Body of pancreas (tissue), 4 donors: Measurements from ENCODE around the gene SLA2. TPM values are rescaled to one million over a fixed set of nuclear protein-coding genes. Genes with fewer than 3 reads are reported as not detected.
A peak's percentile ranks its signal among the peaks of the same experiment; 100 is the strongest.

ENCODE experiments used
- ATAC-seq: fragments of 150-250 bp; one replicate; pipeline ENCODE4 v1.9.1; 2016
- DNase-seq, 4 donors: peaks; one replicate each; pipeline ENCODE4 v3.0.0-alpha.2; 2019
- H3K27ac ChIP-seq, 4 donors: fragments of 200-600 bp; sonication (generic); 1 replicate in 3 of 4; 2 replicates in 1 of 4; pipeline versions ENCODE4 v1.5.1 to v1.6.1; 2016 to 2019; ENCODE audit warnings: mild to moderate bottlenecking in 1 of 4, mixed read lengths in 1 of 4, moderate library complexity in 1 of 4
- H3K27me3 ChIP-seq, 2 donors: fragments of 200-600 bp; sonication (generic); one replicate each; pipeline ENCODE4 v1.6.0; 2016; ENCODE audit warnings: mild to moderate bottlenecking in 1 of 2
- H3K36me3 ChIP-seq, 2 donors: fragments of 200-600 bp; sonication (generic); replicated peaks in 1 of 2; 2 replicates each; pipeline ENCODE4 v1.5.1; 2016; ENCODE audit warnings: low read depth in 2 of 2; ENCODE audit not compliant: insufficient read depth in 1 of 2
- H3K4me1 ChIP-seq: fragments of 200-600 bp; sonication (generic); one replicate; pipeline ENCODE4 v1.6.0; 2016
- H3K4me3 ChIP-seq, 2 donors: fragments of 200-600 bp; sonication (generic); 1 replicate in 1 of 2; 2 replicates in 1 of 2; pipeline ENCODE4 v1.5.1; 2016 to 2019
- H3K9me3 ChIP-seq, 3 donors: fragments of 200-600 bp; sonication (generic); 1 replicate in 2 of 3; 2 replicates in 1 of 3; pipeline ENCODE4 v1.5.1; 2016
- POLR2A ChIP-seq, 3 donors: fragments of 450-650 bp; IDR thresholded peaks; one replicate each; pipeline ENCODE4 v1.6.1; 2016; ENCODE audit warnings: antibody characterized with exemption in 3 of 3, mild to moderate bottlenecking in 2 of 3
- WGBS, 2 donors: methylation state at CpG; one replicate each; pipeline ENCODE4 v1.1.5; 2017; 5-methylcytosine and 5-hydroxymethylcytosine counted together
- intact Hi-C: fragments of 100-400 bp; cut with DNase I; formaldehyde crosslinking; loops from one replicate; pipeline ENCODE4 v1.15.1; 2023
- total RNA-seq, 2 donors: library from RNA; depleted of rRNA; stranded (reverse); fragments of >200 nt; gene quantifications; one replicate each; pipeline ENCODE4 v1.1.0, GENCODE V29; 2016
- TF ChIP-seq, protein P1 (sequence below), 7 experiments: fragments of 450-650 bp in 4 of 7; fragments of 200-600 bp in 3 of 7; sonication (generic) in 3 of 7; IDR thresholded peaks; one replicate each; pipeline ENCODE4 v1.5.1; 2016 to 2019; ENCODE audit warnings: antibody characterized with exemption in 7 of 7

Gene SLA2
- total RNA-seq, 2 donors from 2014 or later, result 1.0 TPM; not detected in 1

DNA sequence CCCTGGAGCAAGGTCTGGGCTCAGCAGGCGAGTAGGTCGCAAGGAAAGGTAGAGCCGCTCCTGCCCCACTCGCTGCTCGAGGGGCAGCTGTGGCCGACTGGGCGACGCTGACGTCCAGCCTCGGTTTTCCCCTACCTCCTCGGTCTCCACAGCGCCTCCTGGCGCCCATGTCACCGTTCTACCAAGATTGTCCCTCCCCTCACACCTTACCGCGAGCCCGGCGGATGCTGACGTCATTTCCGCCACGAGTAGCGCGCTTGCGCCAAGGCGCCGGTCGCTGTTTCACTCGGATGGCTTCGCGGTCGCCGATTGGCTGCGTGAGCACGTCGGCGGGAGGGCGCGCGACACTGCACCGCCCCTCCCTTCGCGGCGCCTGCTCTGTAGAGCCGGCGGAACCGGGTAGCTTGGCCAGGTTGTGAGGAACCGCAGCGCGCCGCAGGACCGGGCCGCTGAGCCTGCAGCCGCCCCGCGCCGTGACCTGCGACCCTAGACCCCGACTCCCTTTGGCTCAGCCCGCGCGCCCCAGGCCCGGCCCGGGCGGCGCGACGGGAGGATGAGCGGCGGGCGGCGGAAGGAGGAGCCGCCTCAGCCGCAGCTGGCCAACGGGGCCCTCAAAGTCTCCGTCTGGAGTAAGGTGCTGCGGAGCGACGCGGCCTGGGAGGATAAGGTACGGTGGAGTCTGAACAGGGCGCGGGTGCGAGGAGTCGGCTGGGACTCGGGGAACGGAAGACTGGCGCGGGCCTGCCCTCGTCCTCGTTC is 40.4 kb downstream of the SLA2 start, which contains the start of gene RAB5IF:
Gene RAB5IF, plus strand, starts transcription at position 381 of the 759 bp plus-strand sequence. Its CDS starts 173 bp downstream, at position 554.
- TF ChIP-seq, protein P1, sequence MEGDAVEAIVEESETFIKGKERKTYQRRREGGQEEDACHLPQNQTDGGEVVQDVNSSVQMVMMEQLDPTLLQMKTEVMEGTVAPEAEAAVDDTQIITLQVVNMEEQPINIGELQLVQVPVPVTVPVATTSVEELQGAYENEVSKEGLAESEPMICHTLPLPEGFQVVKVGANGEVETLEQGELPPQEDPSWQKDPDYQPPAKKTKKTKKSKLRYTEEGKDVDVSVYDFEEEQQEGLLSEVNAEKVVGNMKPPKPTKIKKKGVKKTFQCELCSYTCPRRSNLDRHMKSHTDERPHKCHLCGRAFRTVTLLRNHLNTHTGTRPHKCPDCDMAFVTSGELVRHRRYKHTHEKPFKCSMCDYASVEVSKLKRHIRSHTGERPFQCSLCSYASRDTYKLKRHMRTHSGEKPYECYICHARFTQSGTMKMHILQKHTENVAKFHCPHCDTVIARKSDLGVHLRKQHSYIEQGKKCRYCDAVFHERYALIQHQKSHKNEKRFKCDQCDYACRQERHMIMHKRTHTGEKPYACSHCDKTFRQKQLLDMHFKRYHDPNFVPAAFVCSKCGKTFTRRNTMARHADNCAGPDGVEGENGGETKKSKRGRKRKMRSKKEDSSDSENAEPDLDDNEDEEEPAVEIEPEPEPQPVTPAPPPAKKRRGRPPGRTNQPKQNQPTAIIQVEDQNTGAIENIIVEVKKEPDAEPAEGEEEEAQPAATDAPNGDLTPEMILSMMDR (IDR thresholded peaks at IDR 0.05), result peak; percentile 83 to 99 (median 99)
- peak; percentile 80 to 95 (median 90) for TF ChIP-seq POLR2A (IDR thresholded peaks at IDR 0.05)
- no peaks in the 10 kb centered on the region for H3K9me3 ChIP-seq
- intact Hi-C loops, result no loop called here
- peaks cover 0 to 14% of the 10 kb centered on the region in 2 donors for H3K36me3 ChIP-seq
- peak within 1 kb of the TSS; percentile 64 to 88 (median 77) for H3K27ac ChIP-seq
- 0 to 8% methylated on average over 2 to 86 of the region's 90 CpGs for WGBS, 2 donors
- ATAC-seq, result peak; percentile 99
- peaks cover 25% of the 10 kb centered on the region for H3K4me1 ChIP-seq
- H3K4me3 ChIP-seq, result peak within 1 kb of the TSS; percentile 59 to 66
- DNase-seq, result peak; percentile 98 to 100 (median 99)
- no peaks in the 10 kb centered on the region for H3K27me3 ChIP-seq

- ATAC-seq (peak; percentile 0), DNase-seq (peak; percentile 22 to 44 (median 36))
- H3K4me1 ChIP-seq, result peaks cover 25% of the 10 kb centered on the region
- peaks cover 0 to 11% of the 10 kb centered on the region in 2 donors for H3K36me3 ChIP-seq
- intact Hi-C loops, result no loop called here
- no peaks in the 10 kb centered on the region for H3K9me3 ChIP-seq
- TF ChIP-seq, protein P1 (IDR thresholded peaks at IDR 0.05), result no peak
- no peak for TF ChIP-seq POLR2A (IDR thresholded peaks at IDR 0.05)
- 33 to 48% methylated on average over 5 to 15 of the region's 15 CpGs for WGBS, 2 donors
- H3K4me3 ChIP-seq, result no peak overlapping the region
- H3K27me3 ChIP-seq, result no peaks in the 10 kb centered on the region
- peak overlapping the region; percentile 64 to 88 (median 77) for H3K27ac ChIP-seq
Observed at GRCh38 chr20:36604952-36605398, 41.0 kb downstream of the SLA2 start.

DNA sequence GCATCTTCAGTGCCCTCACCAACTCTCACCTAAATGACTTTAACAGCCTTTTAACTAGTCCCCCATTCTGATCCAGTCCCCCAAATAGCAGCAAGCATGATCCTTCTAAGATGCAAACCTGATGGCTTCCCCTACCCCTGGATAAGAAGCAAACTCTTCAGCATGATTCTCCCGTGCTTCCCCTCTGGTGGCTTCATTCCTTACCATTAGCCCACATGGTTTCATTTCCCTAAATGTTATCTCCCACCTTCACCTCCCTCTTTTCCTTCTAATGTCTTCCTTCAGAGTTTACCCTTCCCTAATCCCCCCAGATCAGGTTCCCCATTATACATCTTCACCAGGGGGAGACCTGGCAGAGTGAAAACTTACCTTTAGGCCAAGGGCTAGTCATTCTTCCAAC is 44.5 kb downstream of the SLA2 start:
- no peak for ATAC-seq
- no peaks in the 10 kb centered on the region for H3K27me3 ChIP-seq
- H3K4me3 ChIP-seq, result no peak overlapping the region
- WGBS, 2 donors, result 50 to 57% methylated on average over 1 of the region's 1 CpG
- intact Hi-C loops, result no loop called here
- TF ChIP-seq, protein P1 (IDR thresholded peaks at IDR 0.05), result no peak
- TF ChIP-seq POLR2A (IDR thresholded peaks at IDR 0.05), result no peak
- H3K4me1 ChIP-seq, result peaks cover 8% of the 10 kb centered on the region
- H3K36me3 ChIP-seq, result no peaks in the 10 kb centered on the region
- no peaks in the 10 kb centered on the region for H3K9me3 ChIP-seq
- no peak for DNase-seq
- no peak overlapping the region for H3K27ac ChIP-seq

DNA sequence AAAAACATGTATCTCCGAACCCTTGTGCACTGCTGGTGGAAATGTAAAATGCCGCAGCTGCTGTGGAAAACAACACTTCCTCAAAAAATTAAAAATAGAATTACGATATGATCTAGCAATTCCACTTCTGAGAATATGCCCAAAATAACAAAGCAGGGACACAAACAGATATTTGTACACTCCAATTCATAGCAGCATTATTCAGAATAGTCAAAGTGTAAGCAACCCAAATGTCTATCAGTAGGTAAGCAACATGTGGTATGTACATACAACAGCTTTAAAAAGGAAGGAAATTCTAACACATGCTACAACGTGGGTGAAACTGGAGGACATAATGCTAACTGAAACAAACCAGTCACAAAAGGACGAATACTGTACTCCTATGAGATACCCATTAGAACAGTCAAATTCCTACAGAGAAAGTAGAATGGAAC is 46.1 kb downstream of the SLA2 start:
- Histone ChIP-seq H3K4me1 (peaks cover 2% of the 10 kb centered on the region), H3K27me3 (no peaks in the 10 kb centered on the region), H3K36me3 (no peaks in the 10 kb centered on the region), H3K27ac (no peak overlapping the region), H3K4me3 (no peak overlapping the region), H3K9me3 (no peaks in the 10 kb centered on the region)
- 39 to 55% methylated on average over 5 of the region's 5 CpGs for WGBS, 2 donors
- intact Hi-C loops, result no loop called here
- no peak for ATAC-seq
- no peak for TF ChIP-seq POLR2A (IDR thresholded peaks at IDR 0.05)
- TF ChIP-seq, protein P1 (IDR thresholded peaks at IDR 0.05), result no peak
- DNase-seq, result no peak
